Measurements from ENCODE around the gene MEGF6. TPM values are rescaled to one million over a fixed set of nuclear protein-coding genes. Genes with fewer than 3 reads are reported as not detected.

MEGF6 gene
- total RNA-seq, 2 donors from 2014 or later = 273 to 304 TPM

- Histone ChIP-seq H3K4me1 (ENCODE audit: control insufficient read depth in 1 of 2, low read depth in 2 of 2) (peaks cover 5 to 14% of the 10 kb centered on the region in 2 donors), H3K9me3 (no peaks in the 10 kb centered on the region), H3K27ac (no peak overlapping the region), H3K4me3 (no peak overlapping the region), H3K27me3 (replicated peaks; ENCODE audit: insufficient read depth) (peaks cover 4% of the 10 kb centered on the region), H3K36me3 (no peaks in the 10 kb centered on the region)
- DNase-seq (ENCODE audit: low spot score) (no peak), ATAC-seq (ENCODE audit: insufficient number of reproducible peaks, low FRiP score, low read depth) (no peak)
- TF ChIP-seq CTCF (IDR thresholded peaks at IDR 0.05) = no peak
Observed at GRCh38 chr1:3451994-3452865, 159.1 kb downstream of the MEGF6 start.

GRCh38 chr1:3450983-3451382 is 160.3 kb downstream of the MEGF6 start:
- Histone ChIP-seq H3K4me1 (ENCODE audit: control insufficient read depth in 1 of 2, low read depth in 2 of 2) (peaks cover 5 to 14% of the 10 kb centered on the region in 2 donors), H3K4me3 (no peak overlapping the region), H3K36me3 (no peaks in the 10 kb centered on the region), H3K27ac (no peak overlapping the region), H3K27me3 (replicated peaks; ENCODE audit: insufficient read depth) (peaks cover 4% of the 10 kb centered on the region), H3K9me3 (no peaks in the 10 kb centered on the region)
- ATAC-seq (ENCODE audit: insufficient number of reproducible peaks, low FRiP score, low read depth) = no peak
- no peak for DNase-seq (ENCODE audit: low spot score)
- no peak for TF ChIP-seq CTCF (IDR thresholded peaks at IDR 0.05)

- TF ChIP-seq CTCF (IDR thresholded peaks at IDR 0.05) = no peak
- Histone ChIP-seq H3K36me3 (no peaks in the 10 kb centered on the region), H3K9me3 (no peaks in the 10 kb centered on the region), H3K27ac (no peak overlapping the region), H3K4me3 (no peak overlapping the region), H3K27me3 (replicated peaks; ENCODE audit: insufficient read depth) (peaks cover 4% of the 10 kb centered on the region), H3K4me1 (ENCODE audit: control insufficient read depth in 1 of 2, low read depth in 2 of 2) (peaks cover 5 to 14% of the 10 kb centered on the region in 2 donors)
- DNase-seq (ENCODE audit: low spot score) (no peak), ATAC-seq (ENCODE audit: insufficient number of reproducible peaks, low FRiP score, low read depth) (no peak)
Observed at GRCh38 chr1:3450202-3450863, 161.0 kb downstream of the MEGF6 start.

GRCh38 chr1:3444736-3445135 is 166.6 kb downstream of the MEGF6 start:
- Histone ChIP-seq H3K4me1 (ENCODE audit: control insufficient read depth in 1 of 2, low read depth in 2 of 2) (no peaks in the 10 kb centered on the region), H3K9me3 (no peaks in the 10 kb centered on the region), H3K27ac (no peak overlapping the region), H3K27me3 (replicated peaks; ENCODE audit: insufficient read depth) (no peaks in the 10 kb centered on the region), H3K36me3 (no peaks in the 10 kb centered on the region), H3K4me3 (no peak overlapping the region)
- DNase-seq (ENCODE audit: low spot score) = no peak
- no peak for ATAC-seq (ENCODE audit: insufficient number of reproducible peaks, low FRiP score, low read depth)
- TF ChIP-seq CTCF (IDR thresholded peaks at IDR 0.05) = no peak

GRCh38 chr1:3444298-3444697 is 167.0 kb downstream of the MEGF6 start:
- ATAC-seq (ENCODE audit: insufficient number of reproducible peaks, low FRiP score, low read depth) (no peak), DNase-seq (ENCODE audit: low spot score) (no peak)
- TF ChIP-seq CTCF (IDR thresholded peaks at IDR 0.05) = no peak
- H3K36me3 ChIP-seq = no peaks in the 10 kb centered on the region
- H3K4me3 ChIP-seq = no peak overlapping the region
- H3K27ac ChIP-seq = no peak overlapping the region
- H3K4me1 ChIP-seq (ENCODE audit: control insufficient read depth in 1 of 2, low read depth in 2 of 2) = no peaks in the 10 kb centered on the region
- H3K9me3 ChIP-seq = no peaks in the 10 kb centered on the region
- no peaks in the 10 kb centered on the region for H3K27me3 ChIP-seq (replicated peaks; ENCODE audit: insufficient read depth)

Measured in thoracic aorta (tissue), 2 donors.